ENCODE data around the gene SLC23A2.

The SLC23A2 gene

DNA sequence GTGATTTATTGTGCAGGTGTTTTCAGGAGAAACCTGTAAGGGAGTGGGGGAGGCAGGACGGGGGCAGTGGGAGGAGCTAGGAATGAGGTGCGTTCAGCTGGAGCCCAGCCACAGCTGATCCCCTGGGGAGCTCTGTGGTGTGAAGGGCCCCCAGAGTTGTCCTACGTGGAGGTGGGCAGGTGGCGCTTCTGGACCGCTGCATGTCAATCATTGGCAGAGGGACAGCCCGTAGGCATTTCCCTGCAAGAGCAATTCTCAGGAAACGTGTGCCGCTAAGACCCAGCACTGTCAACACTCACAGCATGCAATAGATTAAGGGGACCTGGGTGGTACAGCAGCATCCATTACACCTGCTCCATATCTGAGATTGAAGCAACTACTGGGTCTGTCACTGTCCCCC, 191.6 kb downstream of the SLC23A2 start:
- TF ChIP-seq, protein P1, sequence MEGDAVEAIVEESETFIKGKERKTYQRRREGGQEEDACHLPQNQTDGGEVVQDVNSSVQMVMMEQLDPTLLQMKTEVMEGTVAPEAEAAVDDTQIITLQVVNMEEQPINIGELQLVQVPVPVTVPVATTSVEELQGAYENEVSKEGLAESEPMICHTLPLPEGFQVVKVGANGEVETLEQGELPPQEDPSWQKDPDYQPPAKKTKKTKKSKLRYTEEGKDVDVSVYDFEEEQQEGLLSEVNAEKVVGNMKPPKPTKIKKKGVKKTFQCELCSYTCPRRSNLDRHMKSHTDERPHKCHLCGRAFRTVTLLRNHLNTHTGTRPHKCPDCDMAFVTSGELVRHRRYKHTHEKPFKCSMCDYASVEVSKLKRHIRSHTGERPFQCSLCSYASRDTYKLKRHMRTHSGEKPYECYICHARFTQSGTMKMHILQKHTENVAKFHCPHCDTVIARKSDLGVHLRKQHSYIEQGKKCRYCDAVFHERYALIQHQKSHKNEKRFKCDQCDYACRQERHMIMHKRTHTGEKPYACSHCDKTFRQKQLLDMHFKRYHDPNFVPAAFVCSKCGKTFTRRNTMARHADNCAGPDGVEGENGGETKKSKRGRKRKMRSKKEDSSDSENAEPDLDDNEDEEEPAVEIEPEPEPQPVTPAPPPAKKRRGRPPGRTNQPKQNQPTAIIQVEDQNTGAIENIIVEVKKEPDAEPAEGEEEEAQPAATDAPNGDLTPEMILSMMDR (IDR thresholded peaks at IDR 0.05; ENCODE audit: control extremely low read depth, extremely low read depth, low read depth, missing control alignments), result no peak
- ChIA-PET CTCF (interaction anchor here (1.0 to 3.3 kb wide), 3 partner anchors 11 to 291 kb away, joined by 3 to 14 read pairs (median 4); no protein-coding TSS in a partner anchor), POLR2A (no interaction called here)

DNA sequence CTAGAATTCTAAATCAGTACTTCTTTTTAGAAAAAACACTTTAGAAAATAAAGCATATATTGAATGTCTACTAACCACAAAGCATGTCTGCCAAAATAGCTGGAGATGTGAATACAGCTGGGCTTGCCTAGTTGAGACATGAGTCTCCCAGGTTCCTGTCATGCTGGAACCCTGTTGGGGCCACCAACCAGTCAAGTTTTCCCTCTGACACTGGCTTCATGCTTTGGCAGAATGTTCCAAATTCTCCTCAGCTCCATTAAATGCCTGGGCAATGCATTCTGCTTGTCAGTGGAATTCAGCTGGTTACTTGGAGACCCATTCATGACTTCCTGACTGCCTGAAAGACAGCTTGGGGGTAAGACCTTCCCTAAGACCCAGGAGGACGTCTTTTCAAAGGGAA, 192.4 kb downstream of the SLC23A2 start:
- TF ChIP-seq, protein P1 (IDR thresholded peaks at IDR 0.05; ENCODE audit: control extremely low read depth, extremely low read depth, low read depth, missing control alignments), result no peak
- POLR2A ChIA-PET, result no interaction called here
- no peak for DNase-seq (ENCODE audit: extremely low spot score)

More for the DNA sequence above, 191.6 kb downstream of the SLC23A2 start:
- DNase-seq (ENCODE audit: extremely low spot score), result no peak

GRCh38 chr20:4805663-4806449, 195.5 kb downstream of the SLC23A2 start:
- TF ChIP-seq, protein P1 (IDR thresholded peaks at IDR 0.05; ENCODE audit: control extremely low read depth, extremely low read depth, low read depth, missing control alignments), result no peak
- POLR2A ChIA-PET, result no interaction called here
- CTCF ChIA-PET, result interaction anchor here (0.9 to 1.2 kb wide), 3 partner anchors 10 to 295 kb away, joined by 3 read pairs; no protein-coding TSS in a partner anchor
- no peak for DNase-seq (ENCODE audit: extremely low spot score)

More for the DNA sequence above, 192.4 kb downstream of the SLC23A2 start:
- CTCF ChIA-PET, result interaction anchor here (1.0 to 3.3 kb wide), 4 partner anchors 10 to 292 kb away, joined by 3 to 14 read pairs (median 4); no protein-coding TSS in a partner anchor

GRCh38 chr20:4802527-4802926, 198.8 kb downstream of the SLC23A2 start:
- POLR2A ChIA-PET, result no interaction called here
- TF ChIP-seq, protein P1 (IDR thresholded peaks at IDR 0.05; ENCODE audit: control extremely low read depth, extremely low read depth, low read depth, missing control alignments), result no peak
- DNase-seq (ENCODE audit: extremely low spot score), result no peak
- CTCF ChIA-PET, result interaction anchor here (1.4 kb wide), 1 partner anchor 35 kb away, joined by 3 read pairs; no protein-coding TSS in a partner anchor
